ENCODE measurements around the gene ACOT6.
"Not testable (repeated sequence)": the region's sequence is repeated elsewhere in the genome, so short reads cannot be mapped to it uniquely, and the experiment has no call there.

DNA sequence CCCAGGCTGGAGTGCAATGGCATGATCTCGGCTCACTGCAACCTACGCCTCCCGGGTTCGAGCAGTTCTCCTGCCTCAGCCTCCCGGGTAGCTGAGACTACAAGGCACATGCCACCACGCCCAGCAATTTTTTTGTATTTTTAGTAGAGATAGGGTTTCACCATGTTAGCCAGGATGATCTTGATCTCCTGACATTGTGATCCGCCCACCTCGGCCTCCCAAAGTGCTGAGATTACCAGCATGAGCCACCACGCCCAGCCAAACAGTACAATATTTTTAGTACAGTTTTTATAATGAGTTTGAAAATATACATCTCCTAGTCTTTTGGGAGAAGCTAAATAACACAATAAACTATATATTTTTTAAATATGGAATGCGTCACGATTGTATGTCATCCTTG is 46.9 kb downstream of the ACOT6 start:
- TF ChIP-seq CTCF, POLR2A (IDR thresholded peaks at IDR 0.05): not testable (repeated sequence)

Data from esophagus squamous epithelium (tissue), 4 donors.